HEK293 (cell line): ENCODE results near the gene SIX4.
A peak's percentile ranks its signal among the peaks of the same experiment; 100 is the strongest.

ENCODE experiments used
- BCL11A ChIP-seq: fragments of 450-650 bp; formaldehyde crosslinking; IDR thresholded peaks from 2 replicates; pipeline ENCODE4 v1.5.1; 2016; ENCODE audit warnings: low read depth, missing biosample characterization, missing genetic modification characterization
- HOXA7 ChIP-seq: sonication (generic); formaldehyde crosslinking; IDR thresholded peaks from 2 replicates; pipeline ENCODE4 v1.8.1; 2022; ENCODE audit warnings: missing genetic modification reagents, borderline replicate concordance
- KLF16 ChIP-seq: fragments of 450-650 bp; formaldehyde crosslinking; IDR thresholded peaks from 2 replicates; pipeline ENCODE4 v1.5.1; 2017; ENCODE audit warnings: missing biosample characterization, missing genetic modification characterization
- KLF7 ChIP-seq: fragments of 450-650 bp; formaldehyde crosslinking; IDR thresholded peaks from 2 replicates; pipeline ENCODE4 v1.5.1; 2016; ENCODE audit warnings: missing biosample characterization, missing genetic modification characterization, borderline replicate concordance
- KLF8 ChIP-seq: fragments of 450-650 bp; formaldehyde crosslinking; IDR thresholded peaks from 2 replicates; pipeline ENCODE4 v1.5.1; 2016; ENCODE audit warnings: missing biosample characterization, missing genetic modification characterization
- MYNN ChIP-seq: fragments of 450-650 bp; formaldehyde crosslinking; IDR thresholded peaks from 2 replicates; pipeline ENCODE4 v1.5.1; 2016; ENCODE audit warnings: missing biosample characterization, missing genetic modification characterization, borderline replicate concordance
- TCF7L2 ChIP-seq: IDR thresholded peaks from 2 replicates; pipeline ENCODE4 v1.6.1; 2011; ENCODE audit warnings: low read depth, mild to moderate bottlenecking, inconsistent platforms, low read length, moderate library complexity, borderline replicate concordance
- ZBTB1 ChIP-seq: fragments of 450-650 bp; formaldehyde crosslinking; IDR thresholded peaks from 2 replicates; pipeline ENCODE4 v1.5.1; 2016; ENCODE audit warnings: missing biosample characterization, missing genetic modification characterization
- ZBTB48 ChIP-seq: fragments of 450-650 bp; formaldehyde crosslinking; IDR thresholded peaks from 2 replicates; pipeline ENCODE4 v1.5.1; 2016; ENCODE audit warnings: missing biosample characterization, missing genetic modification characterization
- ZEB2 ChIP-seq: fragments of 450-650 bp; formaldehyde crosslinking; IDR thresholded peaks from 2 replicates; pipeline ENCODE4 v1.5.1; 2016; ENCODE audit warnings: missing biosample characterization, missing genetic modification characterization
- ZNF121 ChIP-seq: fragments of 450-650 bp; formaldehyde crosslinking; IDR thresholded peaks from 2 replicates; pipeline ENCODE4 v1.5.1; 2016; ENCODE audit warnings: missing biosample characterization, missing genetic modification characterization
- ZNF146 ChIP-seq: fragments of 450-650 bp; formaldehyde crosslinking; IDR thresholded peaks from 2 replicates; pipeline ENCODE4 v1.5.1; 2016; ENCODE audit warnings: missing biosample characterization, missing genetic modification characterization
- ZNF175 ChIP-seq: fragments of 450-650 bp; formaldehyde crosslinking; IDR thresholded peaks from 2 replicates; pipeline ENCODE4 v1.5.1; 2016; ENCODE audit warnings: missing biosample characterization, missing genetic modification characterization
- ZNF24 ChIP-seq: fragments of 450-650 bp; formaldehyde crosslinking; IDR thresholded peaks from 2 replicates; pipeline ENCODE4 v1.5.1; 2016; ENCODE audit warnings: missing biosample characterization, missing genetic modification characterization
- ZNF274 ChIP-seq, 2 experiments: fragments of 200-500 bp in 1 of 2; fragments of 450-650 bp in 1 of 2; sonication (Bioruptor generic) in 1 of 2; formaldehyde crosslinking in 1 of 2; IDR thresholded peaks; 2 replicates each; pipeline versions ENCODE4 v1.5.1 to v1.6.1; 2014 to 2016; ENCODE audit warnings: borderline replicate concordance in 1 of 2, inconsistent platforms in 1 of 2, low read length in 1 of 2, missing biosample characterization in 1 of 2, missing genetic modification characterization in 1 of 2
- ZNF302 ChIP-seq: fragments of 450-650 bp; formaldehyde crosslinking; IDR thresholded peaks from 2 replicates; pipeline ENCODE4 v1.5.1; 2016; ENCODE audit warnings: missing biosample characterization, missing genetic modification characterization, low read depth
- ZNF416 ChIP-seq: fragments of 450-650 bp; formaldehyde crosslinking; IDR thresholded peaks from 2 replicates; pipeline ENCODE4 v1.5.1; 2016; ENCODE audit warnings: missing biosample characterization, missing genetic modification characterization
- ZNF473 ChIP-seq: fragments of 450-650 bp; formaldehyde crosslinking; IDR thresholded peaks from 2 replicates; pipeline ENCODE4 v1.5.1; 2017; ENCODE audit warnings: missing biosample characterization, missing genetic modification characterization
- ZNF510 ChIP-seq: fragments of 450-650 bp; formaldehyde crosslinking; IDR thresholded peaks from 2 replicates; pipeline ENCODE4 v1.5.1; 2018; ENCODE audit warnings: mild to moderate bottlenecking, missing genetic modification characterization, missing biosample characterization; ENCODE audit not compliant: insufficient replicate concordance
- ZNF521 ChIP-seq: fragments of 450-650 bp; formaldehyde crosslinking; IDR thresholded peaks from 2 replicates; pipeline ENCODE4 v1.5.1; 2017; ENCODE audit warnings: missing biosample characterization, mild to moderate bottlenecking, missing genetic modification characterization
- ZNF548 ChIP-seq: fragments of 450-650 bp; formaldehyde crosslinking; IDR thresholded peaks from 2 replicates; pipeline ENCODE4 v1.5.1; 2016; ENCODE audit warnings: missing biosample characterization, missing genetic modification characterization
- ZNF561 ChIP-seq: fragments of 450-650 bp; IDR thresholded peaks from 2 replicates; pipeline ENCODE4 v1.5.1; 2018; ENCODE audit warnings: missing biosample characterization, missing genetic modification characterization, borderline replicate concordance
- ZNF596 ChIP-seq: fragments of 450-650 bp; IDR thresholded peaks from 2 replicates; pipeline ENCODE4 v1.5.0; 2018; ENCODE audit warnings: missing biosample characterization, mild to moderate bottlenecking, missing genetic modification characterization, moderate library complexity
- ZNF600 ChIP-seq: fragments of 450-650 bp; formaldehyde crosslinking; IDR thresholded peaks from 2 replicates; pipeline ENCODE4 v1.5.1; 2016; ENCODE audit warnings: missing biosample characterization, missing genetic modification characterization
- ZNF701 ChIP-seq: fragments of 450-650 bp; formaldehyde crosslinking; IDR thresholded peaks from 2 replicates; pipeline ENCODE4 v1.5.1; 2016; ENCODE audit warnings: missing biosample characterization, missing genetic modification characterization
- ZNF792 ChIP-seq: fragments of 450-650 bp; formaldehyde crosslinking; IDR thresholded peaks from 2 replicates; pipeline ENCODE4 v1.5.1; 2016; ENCODE audit warnings: missing biosample characterization, missing genetic modification characterization
- ZSCAN30 ChIP-seq: fragments of 450-650 bp; IDR thresholded peaks from 2 replicates; pipeline ENCODE4 v1.5.1; 2018; ENCODE audit warnings: missing biosample characterization, mild to moderate bottlenecking, missing genetic modification characterization, moderate library complexity
- TF ChIP-seq, protein P1 (sequence below): fragments of 450-650 bp; formaldehyde crosslinking; IDR thresholded peaks from 2 replicates; pipeline ENCODE4 v1.5.1; 2016; ENCODE audit warnings: missing biosample characterization, missing genetic modification characterization
- TF ChIP-seq, protein P2 (sequence below): fragments of 450-650 bp; formaldehyde crosslinking; IDR thresholded peaks from 2 replicates; pipeline ENCODE4 v1.5.1; 2016; ENCODE audit warnings: missing biosample characterization, missing genetic modification characterization
- TF ChIP-seq, protein P3 (sequence below): fragments of 450-650 bp; formaldehyde crosslinking; optimal IDR thresholded peaks from 2 replicates; pipeline ENCODE3; 2016; ENCODE audit warnings: missing biosample characterization, mild to moderate bottlenecking, missing genetic modification characterization
- TF ChIP-seq, protein P4 (sequence below): fragments of 450-650 bp; IDR thresholded peaks from 2 replicates; pipeline ENCODE4 v1.5.1; 2018; ENCODE audit warnings: missing biosample characterization, mild to moderate bottlenecking, missing genetic modification characterization
- TF ChIP-seq, protein P5 (sequence below): sonication (generic); formaldehyde crosslinking; IDR thresholded peaks from 2 replicates; pipeline ENCODE4 v1.8.1; 2022; ENCODE audit warnings: mild to moderate bottlenecking, moderate library complexity, missing genetic modification reagents

The SIX4 gene

DNA sequence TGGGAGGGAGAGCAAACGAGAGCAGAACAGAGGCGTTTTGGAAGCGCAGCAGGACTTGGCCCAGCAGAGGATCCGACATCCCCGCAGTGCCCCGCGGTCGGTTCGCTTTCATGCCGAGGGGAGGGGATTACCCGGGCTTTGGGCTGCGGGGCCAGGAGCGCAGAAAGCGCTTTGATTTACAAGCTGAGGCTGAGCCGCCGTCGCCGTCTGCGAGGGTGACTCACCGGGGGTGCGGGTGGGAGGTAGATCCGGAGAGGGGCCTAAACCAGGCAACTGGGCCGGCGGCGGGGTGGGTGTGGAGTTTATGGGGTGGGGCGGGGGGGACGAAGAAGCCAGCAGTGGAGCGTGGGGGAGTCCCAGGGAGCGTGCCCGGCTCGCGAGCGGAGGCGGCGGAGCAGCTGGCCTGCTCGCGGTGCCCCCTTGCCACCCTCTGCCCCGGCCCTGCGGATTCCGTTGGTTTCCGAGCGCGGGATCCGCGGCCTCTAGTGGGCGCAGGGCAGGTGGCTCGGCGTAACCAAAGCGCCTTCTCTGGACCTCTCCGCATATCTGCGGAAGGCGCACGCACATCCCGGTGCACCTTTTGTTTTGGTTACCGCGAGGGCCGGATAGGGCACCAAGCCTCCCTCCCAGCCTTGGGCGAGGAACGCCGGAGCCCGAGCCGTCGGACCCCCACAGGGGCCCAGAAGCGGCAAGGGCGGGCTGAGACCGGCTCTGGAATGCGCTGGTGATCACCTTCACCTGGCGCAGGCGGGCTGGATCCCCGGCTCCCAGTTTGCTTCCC lies 2.6 kb downstream of the SIX4 start (continued):
- TF ChIP-seq ZNF146 (tag by site-specific recombination) = no peak
- no peak for TF ChIP-seq ZNF561 (tag by site-specific recombination)
- no peak for TF ChIP-seq ZNF274 (IDR thresholded peaks at IDR 0.05; ENCODE audit: low read length)
- TF ChIP-seq ZNF274 (tag by site-specific recombination; IDR thresholded peaks at IDR 0.05; ENCODE audit: borderline replicate concordance) = no peak
- TF ChIP-seq, protein P1, sequence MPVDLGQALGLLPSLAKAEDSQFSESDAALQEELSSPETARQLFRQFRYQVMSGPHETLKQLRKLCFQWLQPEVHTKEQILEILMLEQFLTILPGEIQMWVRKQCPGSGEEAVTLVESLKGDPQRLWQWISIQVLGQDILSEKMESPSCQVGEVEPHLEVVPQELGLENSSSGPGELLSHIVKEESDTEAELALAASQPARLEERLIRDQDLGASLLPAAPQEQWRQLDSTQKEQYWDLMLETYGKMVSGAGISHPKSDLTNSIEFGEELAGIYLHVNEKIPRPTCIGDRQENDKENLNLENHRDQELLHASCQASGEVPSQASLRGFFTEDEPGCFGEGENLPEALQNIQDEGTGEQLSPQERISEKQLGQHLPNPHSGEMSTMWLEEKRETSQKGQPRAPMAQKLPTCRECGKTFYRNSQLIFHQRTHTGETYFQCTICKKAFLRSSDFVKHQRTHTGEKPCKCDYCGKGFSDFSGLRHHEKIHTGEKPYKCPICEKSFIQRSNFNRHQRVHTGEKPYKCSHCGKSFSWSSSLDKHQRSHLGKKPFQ = no peak
- no peak for TF ChIP-seq ZEB2
- TF ChIP-seq KLF16 (tag by site-specific recombination) = peak; percentile 31; the same call in 1 of the 2 replicates
- TF ChIP-seq KLF8 = 0 out of 2 replicates have a peak, but pooled peaks have one; percentile 30
- TF ChIP-seq, protein P2, sequence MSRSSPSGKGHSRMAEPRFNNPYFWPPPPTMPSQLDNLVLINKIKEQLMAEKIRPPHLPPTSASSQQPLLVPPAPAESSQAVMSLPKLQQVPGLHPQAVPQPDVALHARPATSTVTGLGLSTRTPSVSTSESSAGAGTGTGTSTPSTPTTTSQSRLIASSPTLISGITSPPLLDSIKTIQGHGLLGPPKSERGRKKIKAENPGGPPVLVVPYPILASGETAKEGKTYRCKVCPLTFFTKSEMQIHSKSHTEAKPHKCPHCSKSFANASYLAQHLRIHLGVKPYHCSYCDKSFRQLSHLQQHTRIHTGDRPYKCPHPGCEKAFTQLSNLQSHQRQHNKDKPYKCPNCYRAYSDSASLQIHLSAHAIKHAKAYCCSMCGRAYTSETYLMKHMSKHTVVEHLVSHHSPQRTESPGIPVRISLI (tag by site-specific recombination) = no peak
- no peak for TF ChIP-seq ZBTB1 (tag by site-specific recombination)
- no peak for TF ChIP-seq ZNF548
- TF ChIP-seq ZNF792 = no peak
- no peak for TF ChIP-seq ZNF121 (tag by site-specific recombination)
- no peak for TF ChIP-seq KLF7
- TF ChIP-seq ZNF596 (tag by site-specific recombination) = no peak
- TF ChIP-seq, protein P3, sequence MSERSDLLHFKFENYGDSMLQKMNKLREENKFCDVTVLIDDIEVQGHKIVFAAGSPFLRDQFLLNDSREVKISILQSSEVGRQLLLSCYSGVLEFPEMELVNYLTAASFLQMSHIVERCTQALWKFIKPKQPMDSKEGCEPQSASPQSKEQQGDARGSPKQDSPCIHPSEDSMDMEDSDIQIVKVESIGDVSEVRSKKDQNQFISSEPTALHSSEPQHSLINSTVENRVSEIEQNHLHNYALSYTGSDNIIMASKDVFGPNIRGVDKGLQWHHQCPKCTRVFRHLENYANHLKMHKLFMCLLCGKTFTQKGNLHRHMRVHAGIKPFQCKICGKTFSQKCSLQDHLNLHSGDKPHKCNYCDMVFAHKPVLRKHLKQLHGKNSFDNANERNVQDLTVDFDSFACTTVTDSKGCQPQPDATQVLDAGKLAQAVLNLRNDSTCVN (tag by site-specific recombination) = peak; percentile 74
- no peak for TF ChIP-seq ZSCAN30 (tag by site-specific recombination)
- 0 out of 2 replicates have a peak, but pooled peaks have one; percentile 40 for TF ChIP-seq TCF7L2
- no peak for TF ChIP-seq ZNF473 (tag by site-specific recombination)
- TF ChIP-seq ZNF24 = no peak
- TF ChIP-seq ZNF302 (tag by site-specific recombination) = no peak
- TF ChIP-seq ZNF175 (tag by site-specific recombination) = no peak
- TF ChIP-seq ZNF416 (tag by site-specific recombination) = no peak
- TF ChIP-seq ZNF521 (tag by site-specific recombination) = no peak
- TF ChIP-seq ZNF600 (tag by site-specific recombination) = peak; percentile 13; the same call in 1 of the 2 replicates
- TF ChIP-seq BCL11A (tag by site-specific recombination) = no peak
- no peak for TF ChIP-seq ZBTB48
- no peak for TF ChIP-seq MYNN (tag by site-specific recombination)
- TF ChIP-seq ZNF510 (tag by site-specific recombination) = no peak
- no peak for TF ChIP-seq ZNF701 (tag by site-specific recombination)
- TF ChIP-seq, protein P4, sequence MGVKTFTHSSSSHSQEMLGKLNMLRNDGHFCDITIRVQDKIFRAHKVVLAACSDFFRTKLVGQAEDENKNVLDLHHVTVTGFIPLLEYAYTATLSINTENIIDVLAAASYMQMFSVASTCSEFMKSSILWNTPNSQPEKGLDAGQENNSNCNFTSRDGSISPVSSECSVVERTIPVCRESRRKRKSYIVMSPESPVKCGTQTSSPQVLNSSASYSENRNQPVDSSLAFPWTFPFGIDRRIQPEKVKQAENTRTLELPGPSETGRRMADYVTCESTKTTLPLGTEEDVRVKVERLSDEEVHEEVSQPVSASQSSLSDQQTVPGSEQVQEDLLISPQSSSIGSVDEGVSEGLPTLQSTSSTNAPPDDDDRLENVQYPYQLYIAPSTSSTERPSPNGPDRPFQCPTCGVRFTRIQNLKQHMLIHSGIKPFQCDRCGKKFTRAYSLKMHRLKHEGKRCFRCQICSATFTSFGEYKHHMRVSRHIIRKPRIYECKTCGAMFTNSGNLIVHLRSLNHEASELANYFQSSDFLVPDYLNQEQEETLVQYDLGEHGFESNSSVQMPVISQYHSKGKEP (tag by site-specific recombination) = no peak
- TF ChIP-seq, protein P5, sequence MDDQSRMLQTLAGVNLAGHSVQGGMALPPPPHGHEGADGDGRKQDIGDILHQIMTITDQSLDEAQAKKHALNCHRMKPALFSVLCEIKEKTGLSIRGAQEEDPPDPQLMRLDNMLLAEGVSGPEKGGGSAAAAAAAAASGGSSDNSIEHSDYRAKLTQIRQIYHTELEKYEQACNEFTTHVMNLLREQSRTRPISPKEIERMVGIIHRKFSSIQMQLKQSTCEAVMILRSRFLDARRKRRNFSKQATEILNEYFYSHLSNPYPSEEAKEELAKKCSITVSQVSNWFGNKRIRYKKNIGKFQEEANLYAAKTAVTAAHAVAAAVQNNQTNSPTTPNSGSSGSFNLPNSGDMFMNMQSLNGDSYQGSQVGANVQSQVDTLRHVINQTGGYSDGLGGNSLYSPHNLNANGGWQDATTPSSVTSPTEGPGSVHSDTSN = no peak
- TF ChIP-seq HOXA7 (CRISPR knock-in tag) = no peak
